GM12878 (cell line): ENCODE data around the gene TIPRL. TPM values are rescaled to one million over a fixed set of nuclear protein-coding genes. Genes with fewer than 3 reads are reported as not detected.
"Not testable (repeated sequence)": the region's sequence is repeated elsewhere in the genome, so short reads cannot be mapped to it uniquely, and the experiment has no call there.

Source experiments
- ATAC-seq: fragments of 200-7000 bp; cut with Tn5 transposase; 3 replicates; pipeline ENCODE4 v1.9.1; 2020; ENCODE audit warnings: mild to moderate bottlenecking, moderate library complexity
- BruUV-seq: library from RNA; stranded (reverse); fragments of 400-500 nt; replicated peaks from 2 replicates; lab custom pipeline; 2021; lab: Mats Ljungman, UMichigan
- CTCF ChIA-PET: fragments of 300-600 bp; sonication (Branson Sonifier 250); formaldehyde crosslinking; extraction: SDS; loops from one replicate; lab custom pipeline; 2021; ENCODE audit warnings: inconsistent platforms; lab: Yijun Ruan, JAX
- POLR2A ChIA-PET: fragments of 350-600 bp; formaldehyde crosslinking; extraction: SDS; loops from one replicate; lab custom pipeline; 2021; ENCODE audit warnings: inconsistent platforms; lab: Charles Lee
- RAD21 ChIA-PET: fragments of 300-600 bp; sonication (Branson Sonifier 250); formaldehyde crosslinking; loops from one replicate; lab custom pipeline; 2023; ENCODE audit warnings: antibody characterized with exemption; ENCODE audit not compliant: unreplicated experiment; lab: Charles Lee
- SMC1A ChIA-PET: fragments of 300-600 bp; sonication (Branson Sonifier 250); formaldehyde crosslinking; loops from one replicate; lab custom pipeline; 2023; ENCODE audit not compliant: unreplicated experiment, uncharacterized antibody; lab: Charles Lee
- DNase-seq: peaks from one replicate; pipeline ENCODE4 v3.0.0-alpha.2; 2011; ENCODE audit warnings: low read depth, low spot score
- FAIRE-seq: peaks from 3 replicates; lab custom pipeline; 2011; peaks lifted over from hg19 to GRCh38; lab: Jason Lieb, UNC
- H2AFZ ChIP-seq: 2 replicates; pipeline ENCODE4 v1.6.0; 2011; ENCODE audit warnings: low read depth, low read length, control low read depth; ENCODE audit not compliant: control insufficient read depth
- H3K27ac ChIP-seq: 2 replicates; pipeline ENCODE4 v1.5.1; 2011; ENCODE audit warnings: control low read depth; ENCODE audit not compliant: control insufficient read depth, insufficient read depth
- H3K27me3 ChIP-seq, 2 experiments: replicated peaks in 1 of 2; 2 replicates each; pipeline versions ENCODE4 v1.6.0 to v1.6.1; 2011; ENCODE audit warnings: low read length in 1 of 2; ENCODE audit not compliant: control insufficient read depth in 2 of 2, insufficient read depth in 2 of 2
- H3K36me3 ChIP-seq, 2 experiments: 2 replicates each; pipeline ENCODE4 v1.5.1; 2011; ENCODE audit warnings: low read length in 1 of 2; ENCODE audit not compliant: control insufficient read depth in 2 of 2, insufficient read depth in 2 of 2
- H3K4me1 ChIP-seq: 2 replicates; pipeline ENCODE4 v1.6.1; 2011; ENCODE audit warnings: mild to moderate bottlenecking, low read length, moderate library complexity, mixed read lengths; ENCODE audit not compliant: control insufficient read depth, insufficient read depth
- H3K4me2 ChIP-seq: 2 replicates; pipeline ENCODE4 v1.6.0; 2011; ENCODE audit warnings: control low read depth; ENCODE audit not compliant: control insufficient read depth, insufficient read depth
- H3K4me3 ChIP-seq: fragments of 200-600 bp; sonication (generic); 2 replicates; pipeline ENCODE4 v1.5.1; 2016
- H3K79me2 ChIP-seq: 2 replicates; pipeline ENCODE4 v1.6.0; 2011; ENCODE audit warnings: low read length; ENCODE audit not compliant: control insufficient read depth, insufficient read depth
- H3K9ac ChIP-seq: 2 replicates; pipeline ENCODE4 v1.8.0; 2011; ENCODE audit warnings: low read length, control low read depth, mixed read lengths; ENCODE audit not compliant: control insufficient read depth, insufficient read depth
- H3K9me3 ChIP-seq: replicated peaks from 3 replicates; pipeline ENCODE4 v1.5.1; 2011; ENCODE audit warnings: mild to moderate bottlenecking, low read length; ENCODE audit not compliant: control insufficient read depth, insufficient read depth
- H4K20me1 ChIP-seq: 2 replicates; pipeline ENCODE4 v1.6.0; 2011; ENCODE audit not compliant: control insufficient read depth, insufficient read depth
- E2F4 ChIP-seq: IDR thresholded peaks from 2 replicates; pipeline ENCODE4 v1.6.1; 2012; ENCODE audit warnings: low read depth, low read length, improper control_type of control experiment
- IRF4 ChIP-seq: IDR thresholded peaks from 2 replicates; pipeline ENCODE4 v1.6.1; 2011; ENCODE audit warnings: low read depth, low read length
- MLLT1 ChIP-seq: fragments of 450-650 bp; IDR thresholded peaks from 2 replicates; pipeline ENCODE4 v1.6.1; 2016; ENCODE audit warnings: mild to moderate bottlenecking
- PAX8 ChIP-seq: fragments of 450-650 bp; IDR thresholded peaks from 2 replicates; pipeline ENCODE4 v1.6.1; 2017; ENCODE audit warnings: mild to moderate bottlenecking, moderate library complexity
- TARDBP ChIP-seq: IDR thresholded peaks from 2 replicates; pipeline ENCODE4 v1.6.1; 2016; ENCODE audit warnings: borderline replicate concordance
- ZNF384 ChIP-seq: IDR thresholded peaks from 2 replicates; pipeline ENCODE4 v1.6.1; 2012; ENCODE audit warnings: low read depth, mild to moderate bottlenecking, low read length, improper control_type of control experiment, borderline replicate concordance
- WGBS: methylation state at CpG from one replicate; pipeline ENCODE4 v1.1.6; 2016; ENCODE audit warnings: low lambda C conversion rate; ENCODE audit not compliant: insufficient replicate concordance, insufficient coverage; ENCODE audit errors: missing lambda C conversion rate; 5-methylcytosine and 5-hydroxymethylcytosine counted together
- in situ Hi-C: fragments of 300-500 bp; cut with MboI; formaldehyde crosslinking; loops from 9 replicates; pipeline ENCODE4 v1.14.3; 2018; ENCODE audit warnings: mixed read lengths
- intact Hi-C: fragments of 100-400 bp; cut with micrococcal nuclease; formaldehyde crosslinking; loops from one replicate; pipeline ENCODE4 v1.14.2; 2022; ENCODE audit not compliant: unreplicated experiment
- polyA plus RNA-seq, 11 experiments: library from polyadenylated mRNA; depleted of rRNA in 4 of 11; unstranded in 6 of 11; stranded (reverse) in 5 of 11; fragments of >200 nt; fragmentation: Nextera tagmentation in 4 of 11; fragmentation: Illumina TruSeq in 1 of 11; extraction: Ambion mirVana in 4 of 11; extraction: Trizol in 1 of 11; gene quantifications; 1 replicate in 1 of 11; 2 replicates in 10 of 11; pipeline versions ENCODE4 v1.2.1 to v1.2.3, GENCODE V29; 2011 to 2016; ENCODE audit warnings: inconsistent platforms in 2 of 11, missing spikeins in 2 of 11, low read depth in 1 of 11
- total RNA-seq, 4 experiments: library from RNA; depleted of rRNA in 3 of 4; stranded (reverse); fragments of >200 nt in 3 of 4; fragmentation: Illumina TruSeq in 1 of 4; extraction: Trizol in 1 of 4; gene quantifications; 2 replicates each; pipeline versions ENCODE4 v1.2.1 to v1.2.3, GENCODE V29; 2013 to 2021

TIPRL gene
- total and polyA plus RNA-seq, 10 of the 15 experiments (the other 5 are each of a cell fraction or from before 2014, with no cell fraction given), result 36.4 to 72.1 (median 49.9) TPM

- TF ChIP-seq E2F4 (no peak), TARDBP (no peak), ZNF384 (no peak), IRF4 (no peak), PAX8 (no peak)
- TF ChIP-seq, all 136 proteins: peak for 0
Observed at GRCh38 chr1:168180148-168180524, 1.4 kb downstream of the TIPRL start (continued).

GRCh38 chr1:168181063-168181720, 2.4 kb downstream of the TIPRL start:
- ATAC-seq, H3K4me3 ChIP-seq, POLR2A ChIA-PET, H4K20me1 ChIP-seq, H3K9me3 ChIP-seq, H3K9ac ChIP-seq, BruUV-seq, H3K4me2 ChIP-seq, H3K4me1 ChIP-seq, H3K27me3 ChIP-seq, RAD21 ChIA-PET, H3K36me3 ChIP-seq, intact Hi-C loops, FAIRE-seq, DNase-seq, H2AFZ ChIP-seq, in situ Hi-C loops, H3K27ac ChIP-seq: not testable (repeated sequence)
- WGBS, result 94% methylated on average over 15 of the region's 15 CpGs
- 0 out of 2 replicates have a peak, but pooled peaks have one; percentile 28 for TF ChIP-seq MLLT1
- peaks cover 36% of the 10 kb centered on the region for H3K79me2 ChIP-seq
- CTCF ChIA-PET, result interaction anchor here (1.7 to 2.1 kb wide), 3 partner anchors 46 to 99 kb away, joined by 3 to 13 read pairs (median 10); partner anchors contain the start of gene SFT2D2
- SMC1A ChIA-PET, result interaction anchor here (0.6 to 2.1 kb wide), 4 partner anchors 10 to 97 kb away, joined by 3 to 8 read pairs (median 3); partner anchors contain the start of gene SFT2D2
